ENCODE data around the gene KSR1.
"Not testable (repeated sequence)": the region's sequence is repeated elsewhere in the genome, so short reads cannot be mapped to it uniquely, and the experiment has no call there.

Gene KSR1

GRCh38 chr17:27429666-27430382 is 26.4 kb upstream of the KSR1 start:
- Histone ChIP-seq H3K27me3 (ENCODE audit: control insufficient read depth, insufficient read depth, low read length) (no peaks in the 10 kb centered on the region), H3K4me1 (ENCODE audit: control insufficient read depth, insufficient read depth, low read length) (no peaks in the 10 kb centered on the region), H3K4me3 (ENCODE audit: low read length) (no peak overlapping the region), H3K9ac (ENCODE audit: low read length) (no peak overlapping the region), H3K27ac (ENCODE audit: low read depth, low read length) (no peak overlapping the region), H3K36me3 (ENCODE audit: control insufficient read depth, insufficient read depth, low read length) (no peaks in the 10 kb centered on the region)

GRCh38 chr17:27430383-27430840 is 25.8 kb upstream of the KSR1 start:
- Histone ChIP-seq H3K27me3 (ENCODE audit: control insufficient read depth, insufficient read depth, low read length) (no peaks in the 10 kb centered on the region), H3K4me3 (ENCODE audit: low read length) (no peak overlapping the region)

GRCh38 chr17:27430882-27431491 is 25.3 kb upstream of the KSR1 start:
- Histone ChIP-seq H3K36me3 (ENCODE audit: control insufficient read depth, insufficient read depth, low read length) (no peaks in the 10 kb centered on the region), H3K9ac (ENCODE audit: low read length) (no peak overlapping the region), H3K4me1 (ENCODE audit: control insufficient read depth, insufficient read depth, low read length) (no peaks in the 10 kb centered on the region), H3K27me3 (ENCODE audit: control insufficient read depth, insufficient read depth, low read length) (no peaks in the 10 kb centered on the region), H3K27ac (ENCODE audit: low read depth, low read length) (no peak overlapping the region), H3K4me3 (ENCODE audit: low read length) (no peak overlapping the region)

More at GRCh38 chr17:27430383-27430840, 25.8 kb upstream of the KSR1 start:
- no peak overlapping the region for H3K9ac ChIP-seq (ENCODE audit: low read length)
- H3K4me1 ChIP-seq (ENCODE audit: control insufficient read depth, insufficient read depth, low read length), result no peaks in the 10 kb centered on the region
- no peaks in the 10 kb centered on the region for H3K36me3 ChIP-seq (ENCODE audit: control insufficient read depth, insufficient read depth, low read length)
- no peak overlapping the region for H3K27ac ChIP-seq (ENCODE audit: low read depth, low read length)

- no peak overlapping the region for H3K9ac ChIP-seq (ENCODE audit: low read length)
- no peak overlapping the region for H3K4me3 ChIP-seq (ENCODE audit: low read length)
- no peaks in the 10 kb centered on the region for H3K36me3 ChIP-seq (ENCODE audit: control insufficient read depth, insufficient read depth, low read length)
- no peaks in the 10 kb centered on the region for H3K27me3 ChIP-seq (ENCODE audit: control insufficient read depth, insufficient read depth, low read length)
- H3K27ac ChIP-seq (ENCODE audit: low read depth, low read length), result no peak overlapping the region
- no peaks in the 10 kb centered on the region for H3K4me1 ChIP-seq (ENCODE audit: control insufficient read depth, insufficient read depth, low read length)
These were observed 22.7 kb upstream of the KSR1 start for GRCh38 chr17:27433521-27433920.

- not testable (repeated sequence) for H3K9ac ChIP-seq (ENCODE audit: low read length); H3K4me1 ChIP-seq (ENCODE audit: control insufficient read depth, insufficient read depth, low read length); H3K4me3 ChIP-seq (ENCODE audit: low read length); H3K27ac ChIP-seq (ENCODE audit: low read depth, low read length); H3K36me3 ChIP-seq (ENCODE audit: control insufficient read depth, insufficient read depth, low read length); H3K27me3 ChIP-seq (ENCODE audit: control insufficient read depth, insufficient read depth, low read length)
These were observed 20.7 kb upstream of the KSR1 start for GRCh38 chr17:27435431-27436070.

GRCh38 chr17:27438348-27438998 is 17.8 kb upstream of the KSR1 start:
- Histone ChIP-seq H3K36me3 (ENCODE audit: control insufficient read depth, insufficient read depth, low read length) (no peaks in the 10 kb centered on the region), H3K27me3 (ENCODE audit: control insufficient read depth, insufficient read depth, low read length) (no peaks in the 10 kb centered on the region), H3K27ac (ENCODE audit: low read depth, low read length) (no peak overlapping the region)

GRCh38 chr17:27439342-27439741 is 16.9 kb upstream of the KSR1 start:
- no peak overlapping the region for H3K4me3 ChIP-seq (ENCODE audit: low read length)
- H3K27ac ChIP-seq (ENCODE audit: low read depth, low read length), result no peak overlapping the region
- no peaks in the 10 kb centered on the region for H3K36me3 ChIP-seq (ENCODE audit: control insufficient read depth, insufficient read depth, low read length)
- H3K9ac ChIP-seq (ENCODE audit: low read length), result no peak overlapping the region
- no peaks in the 10 kb centered on the region for H3K27me3 ChIP-seq (ENCODE audit: control insufficient read depth, insufficient read depth, low read length)
- no peaks in the 10 kb centered on the region for H3K4me1 ChIP-seq (ENCODE audit: control insufficient read depth, insufficient read depth, low read length)

More at GRCh38 chr17:27438348-27438998, 17.8 kb upstream of the KSR1 start:
- Histone ChIP-seq H3K4me3 (ENCODE audit: low read length) (no peak overlapping the region), H3K4me1 (ENCODE audit: control insufficient read depth, insufficient read depth, low read length) (no peaks in the 10 kb centered on the region), H3K9ac (ENCODE audit: low read length) (no peak overlapping the region)

- H3K9ac ChIP-seq (ENCODE audit: low read length), result no peak overlapping the region
- H3K27me3 ChIP-seq (ENCODE audit: control insufficient read depth, insufficient read depth, low read length), result no peaks in the 10 kb centered on the region
- H3K4me1 ChIP-seq (ENCODE audit: control insufficient read depth, insufficient read depth, low read length), result no peaks in the 10 kb centered on the region
- no peak overlapping the region for H3K27ac ChIP-seq (ENCODE audit: low read depth, low read length)
- H3K36me3 ChIP-seq (ENCODE audit: control insufficient read depth, insufficient read depth, low read length), result no peaks in the 10 kb centered on the region
- H3K4me3 ChIP-seq (ENCODE audit: low read length), result no peak overlapping the region
These were observed 13.5 kb upstream of the KSR1 start for GRCh38 chr17:27442702-27443101.

GRCh38 chr17:27443491-27443890 is 12.8 kb upstream of the KSR1 start:
- Histone ChIP-seq H3K36me3 (ENCODE audit: control insufficient read depth, insufficient read depth, low read length) (no peaks in the 10 kb centered on the region), H3K4me1 (ENCODE audit: control insufficient read depth, insufficient read depth, low read length) (no peaks in the 10 kb centered on the region), H3K4me3 (ENCODE audit: low read length) (no peak overlapping the region), H3K9ac (ENCODE audit: low read length) (no peak overlapping the region), H3K27me3 (ENCODE audit: control insufficient read depth, insufficient read depth, low read length) (no peaks in the 10 kb centered on the region), H3K27ac (ENCODE audit: low read depth, low read length) (no peak overlapping the region)

GRCh38 chr17:27445971-27446370 is 10.3 kb upstream of the KSR1 start:
- Histone ChIP-seq H3K27me3 (ENCODE audit: control insufficient read depth, insufficient read depth, low read length) (no peaks in the 10 kb centered on the region), H3K27ac (ENCODE audit: low read depth, low read length) (no peak overlapping the region), H3K36me3 (ENCODE audit: control insufficient read depth, insufficient read depth, low read length) (no peaks in the 10 kb centered on the region), H3K4me3 (ENCODE audit: low read length) (no peak overlapping the region), H3K4me1 (ENCODE audit: control insufficient read depth, insufficient read depth, low read length) (no peaks in the 10 kb centered on the region), H3K9ac (ENCODE audit: low read length) (no peak overlapping the region)

- Histone ChIP-seq H3K27me3 (ENCODE audit: control insufficient read depth, insufficient read depth, low read length) (no peaks in the 10 kb centered on the region), H3K4me3 (ENCODE audit: low read length) (no peak overlapping the region), H3K9ac (ENCODE audit: low read length) (no peak overlapping the region), H3K27ac (ENCODE audit: low read depth, low read length) (no peak overlapping the region), H3K4me1 (ENCODE audit: control insufficient read depth, insufficient read depth, low read length) (no peaks in the 10 kb centered on the region), H3K36me3 (ENCODE audit: control insufficient read depth, insufficient read depth, low read length) (no peaks in the 10 kb centered on the region)
These were observed 9.5 kb upstream of the KSR1 start for GRCh38 chr17:27446569-27447301.

GRCh38 chr17:27448534-27448933 is 7.7 kb upstream of the KSR1 start:
- H3K27ac ChIP-seq (ENCODE audit: low read depth, low read length); H3K4me1 ChIP-seq (ENCODE audit: control insufficient read depth, insufficient read depth, low read length); H3K9ac ChIP-seq (ENCODE audit: low read length); H3K36me3 ChIP-seq (ENCODE audit: control insufficient read depth, insufficient read depth, low read length); H3K27me3 ChIP-seq (ENCODE audit: control insufficient read depth, insufficient read depth, low read length); H3K4me3 ChIP-seq (ENCODE audit: low read length): not testable (repeated sequence)
